Measurements from ENCODE around the gene FAM8A1.

The FAM8A1 gene

DNA sequence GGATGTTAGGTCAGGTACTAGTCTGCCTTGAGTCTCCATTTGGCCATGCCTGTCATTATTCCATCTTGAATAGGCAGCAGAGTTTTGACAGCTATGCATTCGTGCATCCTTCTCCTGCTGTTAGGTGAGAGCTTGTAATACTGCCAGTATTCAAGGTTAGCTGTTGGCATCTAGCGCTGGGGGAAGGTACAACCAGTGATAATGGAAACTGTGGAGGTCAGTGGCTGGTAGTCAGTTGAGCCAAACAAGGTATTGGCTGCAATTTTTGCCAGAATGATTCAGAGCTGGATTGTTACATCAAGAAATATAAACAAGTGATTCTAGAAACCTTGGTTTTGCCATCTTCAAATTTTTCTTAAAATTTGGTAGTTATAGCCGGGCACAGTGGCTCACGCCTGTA lies 6.5 kb downstream of the FAM8A1 start:
- FAIRE-seq = no peak
- TF ChIP-seq POLR2A (IDR thresholded peaks at IDR 0.05; ENCODE audit: low read depth, low read length) (no peak), TAF1 (IDR thresholded peaks at IDR 0.05; ENCODE audit: borderline replicate concordance, low read depth, low read length) (no peak), POLR2AphosphoS5 (IDR thresholded peaks at IDR 0.05; ENCODE audit: low read depth, low read length) (no peak)

DNA sequence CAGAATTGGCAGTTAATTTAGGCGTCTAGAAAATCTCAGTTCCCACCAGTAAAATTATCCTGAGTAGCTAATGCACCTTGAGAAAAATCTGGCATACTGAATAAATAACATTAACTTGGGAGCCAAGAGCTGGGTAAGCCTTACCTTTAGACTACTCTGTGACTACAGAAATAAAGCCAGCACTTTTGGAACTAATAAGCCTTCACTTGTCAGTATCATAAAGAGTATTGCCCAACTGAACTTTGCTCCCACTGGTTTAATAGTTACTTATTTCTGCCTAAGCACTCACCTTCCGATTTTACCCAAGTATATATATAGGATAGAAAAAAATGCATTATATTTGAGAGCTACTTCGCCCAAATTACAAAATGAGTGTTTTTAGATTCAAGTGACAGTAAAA lies 10.7 kb downstream of the FAM8A1 start:
- FAIRE-seq (no peak), DNase-seq (ENCODE audit: insufficient read length) (no peak)
- TF ChIP-seq POLR2A (IDR thresholded peaks at IDR 0.05; ENCODE audit: low read depth, low read length) = no peak
- no peak for TF ChIP-seq POLR2AphosphoS5 (IDR thresholded peaks at IDR 0.05; ENCODE audit: low read depth, low read length)

More for the DNA sequence above, 6.5 kb downstream of the FAM8A1 start:
- no peak for DNase-seq (ENCODE audit: insufficient read length)

DNA sequence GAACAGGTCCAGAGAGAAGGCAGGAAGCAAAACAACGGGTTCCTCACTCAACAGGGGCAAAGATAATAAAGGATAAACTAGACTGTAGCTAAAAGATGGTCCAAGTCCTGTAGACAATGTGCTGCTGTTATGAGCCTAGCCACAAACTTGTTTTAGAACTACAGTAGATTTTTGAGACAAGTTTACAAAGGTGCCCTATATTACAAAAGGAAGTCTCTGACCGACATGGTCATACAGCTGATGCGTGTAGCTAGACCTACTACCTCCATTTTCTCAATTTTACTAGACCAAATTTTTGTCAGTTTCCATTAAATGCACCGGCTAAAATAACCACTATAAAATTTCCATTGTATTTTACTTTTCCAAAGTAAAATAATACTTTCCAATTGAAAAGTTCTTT lies 11.9 kb downstream of the FAM8A1 start:
- TF ChIP-seq TAF1 (IDR thresholded peaks at IDR 0.05; ENCODE audit: borderline replicate concordance, low read depth, low read length) (no peak), POLR2A (IDR thresholded peaks at IDR 0.05; ENCODE audit: low read depth, low read length) (no peak), POLR2AphosphoS5 (IDR thresholded peaks at IDR 0.05; ENCODE audit: low read depth, low read length) (no peak)
- FAIRE-seq = no peak
- DNase-seq (ENCODE audit: insufficient read length) = no peak

DNA sequence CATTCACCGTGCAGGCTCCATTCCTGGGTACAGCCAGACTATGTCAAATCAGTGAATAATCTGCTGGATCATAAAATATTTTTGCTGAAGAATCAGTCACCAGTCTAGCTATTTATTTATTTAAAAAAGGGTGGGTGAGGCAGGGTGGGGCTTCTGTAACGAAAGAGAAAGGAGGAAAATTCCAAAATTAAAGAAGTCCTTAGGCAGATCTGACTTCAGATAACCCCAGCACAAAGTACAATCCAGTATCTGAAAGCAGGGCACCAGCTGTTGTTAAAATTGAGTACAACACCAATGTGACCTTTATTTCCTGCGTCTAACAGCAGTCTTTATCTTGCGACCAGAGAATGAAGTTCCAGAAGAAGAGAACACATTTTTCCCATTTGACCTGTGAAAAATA lies 15.7 kb downstream of the FAM8A1 start:
- no peak for FAIRE-seq
- DNase-seq (ENCODE audit: insufficient read length) = no peak
- TF ChIP-seq TAF1 (IDR thresholded peaks at IDR 0.05; ENCODE audit: borderline replicate concordance, low read depth, low read length) (no peak), POLR2A (IDR thresholded peaks at IDR 0.05; ENCODE audit: low read depth, low read length) (no peak), POLR2AphosphoS5 (IDR thresholded peaks at IDR 0.05; ENCODE audit: low read depth, low read length) (no peak)

GRCh38 chr6:17621003-17621402 lies 20.9 kb downstream of the FAM8A1 start:
- DNase-seq (ENCODE audit: insufficient read length) (no peak), FAIRE-seq (no peak)
- TF ChIP-seq TAF1 (IDR thresholded peaks at IDR 0.05; ENCODE audit: borderline replicate concordance, low read depth, low read length) (no peak), POLR2A (IDR thresholded peaks at IDR 0.05; ENCODE audit: low read depth, low read length) (no peak), POLR2AphosphoS5 (IDR thresholded peaks at IDR 0.05; ENCODE audit: low read depth, low read length) (no peak)

- no peak for DNase-seq (ENCODE audit: insufficient read length)
- no peak for FAIRE-seq
- TF ChIP-seq POLR2AphosphoS5 (IDR thresholded peaks at IDR 0.05; ENCODE audit: low read depth, low read length) = no peak
- no peak for TF ChIP-seq POLR2A (IDR thresholded peaks at IDR 0.05; ENCODE audit: low read depth, low read length)
- no peak for TF ChIP-seq TAF1 (IDR thresholded peaks at IDR 0.05; ENCODE audit: borderline replicate concordance, low read depth, low read length)
Measured at GRCh38 chr6:17622144-17622543, 22.0 kb downstream of the FAM8A1 start.

DNA sequence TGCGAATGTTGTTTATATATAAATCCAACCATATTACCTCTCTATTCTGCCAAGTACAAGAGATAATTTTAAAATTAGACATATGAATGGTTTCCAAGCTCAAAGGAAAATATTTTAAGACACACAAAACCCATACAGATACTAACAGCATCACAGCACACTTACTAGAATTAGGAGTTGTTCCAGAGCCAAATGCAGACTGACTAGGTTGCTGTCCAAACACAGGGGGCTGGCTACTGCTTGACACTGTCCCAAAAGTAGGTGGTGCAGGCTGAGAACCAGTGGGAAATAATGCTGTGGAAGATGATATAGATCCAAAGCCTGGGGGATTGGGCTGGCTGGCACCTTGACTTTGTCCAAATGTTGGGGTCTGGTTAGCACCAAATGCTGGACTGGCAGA lies 24.3 kb downstream of the FAM8A1 start:
- no peak for FAIRE-seq
- DNase-seq (ENCODE audit: insufficient read length) = no peak
- TF ChIP-seq POLR2A (IDR thresholded peaks at IDR 0.05; ENCODE audit: low read depth, low read length) = no peak
- no peak for TF ChIP-seq TAF1 (IDR thresholded peaks at IDR 0.05; ENCODE audit: borderline replicate concordance, low read depth, low read length)
- no peak for TF ChIP-seq POLR2AphosphoS5 (IDR thresholded peaks at IDR 0.05; ENCODE audit: low read depth, low read length)

GRCh38 chr6:17628873-17629272 lies 28.8 kb downstream of the FAM8A1 start:
- TF ChIP-seq POLR2AphosphoS5 (IDR thresholded peaks at IDR 0.05; ENCODE audit: low read depth, low read length) = no peak
- no peak for TF ChIP-seq POLR2A (IDR thresholded peaks at IDR 0.05; ENCODE audit: low read depth, low read length)
- TF ChIP-seq TAF1 (IDR thresholded peaks at IDR 0.05; ENCODE audit: borderline replicate concordance, low read depth, low read length) = no peak
- FAIRE-seq = no peak
- DNase-seq (ENCODE audit: insufficient read length) = no peak

DNA sequence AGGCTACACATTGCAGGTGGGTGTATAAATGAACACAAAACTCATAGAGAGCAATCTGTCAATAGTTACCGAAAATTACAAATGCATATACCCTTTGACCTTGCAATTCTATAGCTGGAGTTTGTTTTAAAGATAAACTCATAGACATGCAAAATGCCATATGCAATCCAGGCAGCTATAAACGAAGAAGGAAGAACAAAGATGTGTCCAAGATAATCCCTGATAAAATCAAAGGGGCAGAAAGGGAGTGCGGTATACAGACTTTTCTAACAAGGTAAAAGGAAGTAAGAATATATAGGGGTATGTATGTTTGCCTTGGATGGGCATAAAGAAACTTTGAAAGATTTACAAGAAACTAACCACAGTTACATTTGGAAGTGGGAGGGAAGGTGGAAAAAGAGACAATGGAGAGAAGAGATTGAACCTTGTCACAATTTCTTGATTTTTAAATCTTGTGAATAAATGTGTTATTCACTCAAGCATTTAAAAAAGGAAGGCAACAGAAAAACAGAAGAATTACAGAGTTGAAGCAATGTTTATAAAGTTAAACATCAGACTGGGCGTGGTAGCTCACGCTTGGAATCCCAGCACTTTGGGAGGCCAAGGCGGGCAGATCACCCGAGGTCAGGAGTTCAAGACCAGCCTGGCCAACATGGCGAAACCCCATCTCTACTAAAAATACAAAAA lies 29.9 kb downstream of the FAM8A1 start:
- FAIRE-seq (no peak), DNase-seq (ENCODE audit: insufficient read length) (no peak)
- TF ChIP-seq TAF1 (IDR thresholded peaks at IDR 0.05; ENCODE audit: borderline replicate concordance, low read depth, low read length) (no peak), POLR2AphosphoS5 (IDR thresholded peaks at IDR 0.05; ENCODE audit: low read depth, low read length) (no peak), POLR2A (IDR thresholded peaks at IDR 0.05; ENCODE audit: low read depth, low read length) (no peak)

DNA sequence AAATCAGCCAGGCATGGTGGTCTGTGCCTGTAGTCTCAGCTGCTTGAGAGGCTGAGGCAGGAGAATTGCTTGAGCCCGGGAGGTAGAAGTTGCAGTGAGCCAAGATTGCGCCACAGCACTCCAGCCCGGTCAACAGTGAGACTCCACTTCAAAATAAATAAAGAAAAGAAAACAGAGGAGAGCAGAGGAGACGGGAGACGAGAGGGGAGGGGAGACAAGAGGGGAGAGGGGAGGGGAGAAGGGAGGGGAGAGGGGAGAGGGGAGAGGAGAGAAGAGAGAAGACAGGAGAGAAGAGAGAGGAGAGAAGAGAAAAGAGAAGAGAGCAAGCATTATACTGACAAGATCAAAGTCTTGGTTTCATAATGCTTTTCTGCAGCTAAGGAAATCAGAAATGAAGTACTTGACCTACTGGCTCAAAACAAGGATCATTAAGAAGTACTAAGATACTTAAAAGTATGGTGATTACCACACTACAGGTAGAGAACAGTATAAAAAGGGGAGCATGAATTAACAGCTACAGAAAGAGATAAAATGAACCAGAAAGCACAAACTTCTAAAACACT lies 30.5 kb downstream of the FAM8A1 start:
- FAIRE-seq (no peak), DNase-seq (ENCODE audit: insufficient read length) (no peak)
- TF ChIP-seq POLR2A (IDR thresholded peaks at IDR 0.05; ENCODE audit: low read depth, low read length) (no peak), TAF1 (IDR thresholded peaks at IDR 0.05; ENCODE audit: borderline replicate concordance, low read depth, low read length) (no peak), POLR2AphosphoS5 (IDR thresholded peaks at IDR 0.05; ENCODE audit: low read depth, low read length) (no peak)

- FAIRE-seq (no peak), DNase-seq (ENCODE audit: insufficient read length) (no peak)
- TF ChIP-seq TAF1 (IDR thresholded peaks at IDR 0.05; ENCODE audit: borderline replicate concordance, low read depth, low read length) = no peak
- TF ChIP-seq POLR2AphosphoS5 (IDR thresholded peaks at IDR 0.05; ENCODE audit: low read depth, low read length) = no peak
- TF ChIP-seq POLR2A (IDR thresholded peaks at IDR 0.05; ENCODE audit: low read depth, low read length) = no peak
Measured at GRCh38 chr6:17632934-17633333, 32.8 kb downstream of the FAM8A1 start.

- DNase-seq (ENCODE audit: insufficient read length) (no peak), FAIRE-seq (peak; percentile 67)
- TF ChIP-seq POLR2A (IDR thresholded peaks at IDR 0.05; ENCODE audit: low read depth, low read length) (no peak), POLR2AphosphoS5 (IDR thresholded peaks at IDR 0.05; ENCODE audit: low read depth, low read length) (no peak), TAF1 (IDR thresholded peaks at IDR 0.05; ENCODE audit: borderline replicate concordance, low read depth, low read length) (no peak)
Measured at GRCh38 chr6:17633465-17634188, 33.5 kb downstream of the FAM8A1 start.

All from GM12892 (cell line).